GM12878 (cell line): ENCODE measurements around the gene SPG21. TPM values are rescaled to one million over a fixed set of nuclear protein-coding genes. Genes with fewer than 3 reads are reported as not detected.

ENCODE experiments used
- ATAC-seq: fragments of 200-7000 bp; cut with Tn5 transposase; 3 replicates; pipeline ENCODE4 v1.9.1; 2020; ENCODE audit warnings: mild to moderate bottlenecking, moderate library complexity
- BruUV-seq: library from RNA; stranded (reverse); fragments of 400-500 nt; replicated peaks from 2 replicates; lab custom pipeline; 2021; lab: Mats Ljungman, UMichigan
- CTCF ChIA-PET: fragments of 300-600 bp; sonication (Branson Sonifier 250); formaldehyde crosslinking; extraction: SDS; loops from one replicate; lab custom pipeline; 2021; ENCODE audit warnings: inconsistent platforms; lab: Yijun Ruan, JAX
- POLR2A ChIA-PET: fragments of 350-600 bp; formaldehyde crosslinking; extraction: SDS; loops from one replicate; lab custom pipeline; 2021; ENCODE audit warnings: inconsistent platforms; lab: Charles Lee
- RAD21 ChIA-PET: fragments of 300-600 bp; sonication (Branson Sonifier 250); formaldehyde crosslinking; loops from one replicate; lab custom pipeline; 2023; ENCODE audit warnings: antibody characterized with exemption; ENCODE audit not compliant: unreplicated experiment; lab: Charles Lee
- SMC1A ChIA-PET: fragments of 300-600 bp; sonication (Branson Sonifier 250); formaldehyde crosslinking; loops from one replicate; lab custom pipeline; 2023; ENCODE audit not compliant: unreplicated experiment, uncharacterized antibody; lab: Charles Lee
- DNase-seq: peaks from one replicate; pipeline ENCODE4 v3.0.0-alpha.2; 2011; ENCODE audit warnings: low read depth, low spot score
- FAIRE-seq: peaks from 3 replicates; lab custom pipeline; 2011; peaks lifted over from hg19 to GRCh38; lab: Jason Lieb, UNC
- H2AFZ ChIP-seq: 2 replicates; pipeline ENCODE4 v1.6.0; 2011; ENCODE audit warnings: low read depth, low read length, control low read depth; ENCODE audit not compliant: control insufficient read depth
- H3K27ac ChIP-seq: 2 replicates; pipeline ENCODE4 v1.5.1; 2011; ENCODE audit warnings: control low read depth; ENCODE audit not compliant: control insufficient read depth, insufficient read depth
- H3K27me3 ChIP-seq, 2 experiments: replicated peaks in 1 of 2; 2 replicates each; pipeline versions ENCODE4 v1.6.0 to v1.6.1; 2011; ENCODE audit warnings: low read length in 1 of 2; ENCODE audit not compliant: control insufficient read depth in 2 of 2, insufficient read depth in 2 of 2
- H3K36me3 ChIP-seq, 2 experiments: 2 replicates each; pipeline ENCODE4 v1.5.1; 2011; ENCODE audit warnings: low read length in 1 of 2; ENCODE audit not compliant: control insufficient read depth in 2 of 2, insufficient read depth in 2 of 2
- H3K4me1 ChIP-seq: 2 replicates; pipeline ENCODE4 v1.6.1; 2011; ENCODE audit warnings: mild to moderate bottlenecking, low read length, moderate library complexity, mixed read lengths; ENCODE audit not compliant: control insufficient read depth, insufficient read depth
- H3K4me2 ChIP-seq: 2 replicates; pipeline ENCODE4 v1.6.0; 2011; ENCODE audit warnings: control low read depth; ENCODE audit not compliant: control insufficient read depth, insufficient read depth
- H3K4me3 ChIP-seq: fragments of 200-600 bp; sonication (generic); 2 replicates; pipeline ENCODE4 v1.5.1; 2016
- H3K79me2 ChIP-seq: 2 replicates; pipeline ENCODE4 v1.6.0; 2011; ENCODE audit warnings: low read length; ENCODE audit not compliant: control insufficient read depth, insufficient read depth
- H3K9ac ChIP-seq: 2 replicates; pipeline ENCODE4 v1.8.0; 2011; ENCODE audit warnings: low read length, control low read depth, mixed read lengths; ENCODE audit not compliant: control insufficient read depth, insufficient read depth
- H3K9me3 ChIP-seq: replicated peaks from 3 replicates; pipeline ENCODE4 v1.5.1; 2011; ENCODE audit warnings: mild to moderate bottlenecking, low read length; ENCODE audit not compliant: control insufficient read depth, insufficient read depth
- H4K20me1 ChIP-seq: 2 replicates; pipeline ENCODE4 v1.6.0; 2011; ENCODE audit not compliant: control insufficient read depth, insufficient read depth
- CHD2 ChIP-seq: IDR thresholded peaks from 2 replicates; pipeline ENCODE4 v1.6.1; 2011; ENCODE audit warnings: low read depth, low read length, improper control_type of control experiment, borderline replicate concordance
- CTCF ChIP-seq, 3 experiments: IDR thresholded peaks in 2 of 3; conservative IDR thresholded peaks in 1 of 3; 2 replicates each; pipeline ENCODE4 v1.5.1; 2011; ENCODE audit warnings: low read depth in 3 of 3, low read length in 3 of 3, mild to moderate bottlenecking in 3 of 3, control low read depth in 2 of 3, moderate library complexity in 2 of 3, inconsistent platforms in 1 of 3, mixed read lengths in 1 of 3; ENCODE audit not compliant: control insufficient read depth in 2 of 3, insufficient read depth in 1 of 3; ENCODE audit errors: extremely low read depth in 1 of 3
- FOXK2 ChIP-seq: fragments of 450-650 bp; IDR thresholded peaks from 2 replicates; pipeline ENCODE4 v1.6.1; 2017; ENCODE audit warnings: mild to moderate bottlenecking, moderate library complexity
- IKZF1 ChIP-seq: fragments of 450-650 bp; conservative IDR thresholded peaks from 2 replicates; pipeline ENCODE4 v1.6.1; 2017; ENCODE audit warnings: antibody characterized with exemption, mild to moderate bottlenecking
- MYB ChIP-seq: fragments of 150-350 bp; IDR thresholded peaks from 2 replicates; pipeline ENCODE4 v1.6.1; 2014; ENCODE audit warnings: mild to moderate bottlenecking, low read depth, low read length, borderline replicate concordance
- PAX8 ChIP-seq: fragments of 450-650 bp; IDR thresholded peaks from 2 replicates; pipeline ENCODE4 v1.6.1; 2017; ENCODE audit warnings: mild to moderate bottlenecking, moderate library complexity
- ZNF207 ChIP-seq: fragments of 450-650 bp; IDR thresholded peaks from 2 replicates; pipeline ENCODE4 v1.6.1; 2014; ENCODE audit warnings: antibody characterized with exemption, mild to moderate bottlenecking, borderline replicate concordance
- WGBS: methylation state at CpG from one replicate; pipeline ENCODE4 v1.1.6; 2016; ENCODE audit warnings: low lambda C conversion rate; ENCODE audit not compliant: insufficient replicate concordance, insufficient coverage; ENCODE audit errors: missing lambda C conversion rate; 5-methylcytosine and 5-hydroxymethylcytosine counted together
- in situ Hi-C: fragments of 300-500 bp; cut with MboI; formaldehyde crosslinking; loops from 9 replicates; pipeline ENCODE4 v1.14.3; 2018; ENCODE audit warnings: mixed read lengths
- intact Hi-C: fragments of 100-400 bp; cut with micrococcal nuclease; formaldehyde crosslinking; loops from one replicate; pipeline ENCODE4 v1.14.2; 2022; ENCODE audit not compliant: unreplicated experiment
- polyA plus RNA-seq, 11 experiments: library from polyadenylated mRNA; depleted of rRNA in 4 of 11; unstranded in 6 of 11; stranded (reverse) in 5 of 11; fragments of >200 nt; fragmentation: Nextera tagmentation in 4 of 11; fragmentation: Illumina TruSeq in 1 of 11; extraction: Ambion mirVana in 4 of 11; extraction: Trizol in 1 of 11; gene quantifications; 1 replicate in 1 of 11; 2 replicates in 10 of 11; pipeline versions ENCODE4 v1.2.1 to v1.2.3, GENCODE V29; 2011 to 2016; ENCODE audit warnings: inconsistent platforms in 2 of 11, missing spikeins in 2 of 11, low read depth in 1 of 11
- total RNA-seq, 4 experiments: library from RNA; depleted of rRNA in 3 of 4; stranded (reverse); fragments of >200 nt in 3 of 4; fragmentation: Illumina TruSeq in 1 of 4; extraction: Trizol in 1 of 4; gene quantifications; 2 replicates each; pipeline versions ENCODE4 v1.2.1 to v1.2.3, GENCODE V29; 2013 to 2021

Gene SPG21
- total and polyA plus RNA-seq, 10 of the 15 experiments (the other 5 are each of a cell fraction or from before 2014, with no cell fraction given): 25.5 to 116 (median 68.0) TPM

- intact Hi-C loops (no loop called here), in situ Hi-C loops (no loop called here)
- no peaks in the 10 kb centered on the region; a peak in 2 of 4 replicates for H3K36me3 ChIP-seq
- H3K4me1 ChIP-seq: no peaks in the 10 kb centered on the region
- H3K27me3 ChIP-seq: no peaks in the 10 kb centered on the region
- ChIA-PET CTCF (interaction anchor here (0.6 to 0.9 kb wide), 3 partner anchors 58 to 720 kb away, joined by 3 to 4 read pairs (median 3); no protein-coding TSS in a partner anchor), POLR2A (no interaction called here), SMC1A (interaction anchor here (0.6 to 1.2 kb wide), 2 partner anchors 23 to 141 kb away, joined by 3 read pairs; no protein-coding TSS in a partner anchor)
- no TSS peak for BruUV-seq
- H3K4me2 ChIP-seq: no peak overlapping the region
- H3K79me2 ChIP-seq: no peaks in the 10 kb centered on the region
- no peak for FAIRE-seq
- no peaks in the 10 kb centered on the region for H3K9me3 ChIP-seq
- no peak for DNase-seq
- WGBS: 4% methylated on average over 6 of the region's 6 CpGs
- no peak overlapping the region for H3K27ac ChIP-seq
- ATAC-seq: peak; percentile 54
- no peak for TF ChIP-seq FOXK2
- TF ChIP-seq IKZF1: no peak
- TF ChIP-seq PAX8: no peak
- no peak for TF ChIP-seq CTCF (IDR thresholded peaks at IDR 0.05 in 2 of 3, conservative IDR thresholded peaks at IDR 0.05 in 1 of 3; ENCODE audit: control insufficient read depth in 2 of 3, extremely low read depth in 1 of 3, insufficient read depth in 1 of 3, low read depth in 3 of 3, low read length in 3 of 3)
- TF ChIP-seq ZNF207: no peak
- TF ChIP-seq CHD2: no peak
- TF ChIP-seq MYB: no peak
- TF ChIP-seq, all 136 proteins: peak for 0
- no peak overlapping the region for H2AFZ ChIP-seq
- H3K4me3 ChIP-seq: no peak overlapping the region
- H4K20me1 ChIP-seq: no peaks in the 10 kb centered on the region
- H3K9ac ChIP-seq: no peak overlapping the region
- RAD21 ChIA-PET: interaction anchor here (0.8 kb wide), 1 partner anchor 57 kb away, joined by 3 read pairs; no protein-coding TSS in a partner anchor
Observed at GRCh38 chr15:64950888-64951287, 38.8 kb downstream of the SPG21 start.
